ENCODE data around the gene UCN.

GRCh38 chr2:27304488-27305240, 3.6 kb downstream of the UCN start:
- TF ChIP-seq YY1 (IDR thresholded peaks at IDR 0.05; ENCODE audit: insufficient read depth, insufficient read length) (no peak), SUZ12 (IDR thresholded peaks at IDR 0.05; ENCODE audit: extremely low read depth, insufficient read depth, insufficient read length) (no peak), ZNF274 (IDR thresholded peaks at IDR 0.05; ENCODE audit: low read depth, low read length) (no peak)

Data from NT2/D1 (cell line).